ENCODE measurements around the gene SLC9A4.

SLC9A4 gene

GRCh38 chr2:102473020-102473419, at the start of gene SLC9A4:
TSS of gene SLC9A4 (plus strand) at chr2:102473226. CDS start at chr2:102473760, 534 bp downstream.
- DNase-seq (ENCODE audit: extremely low read depth in 1 of 2, low read depth in 1 of 2), result peak; percentile 5 to 25

GRCh38 chr2:102423368-102423767, 49.7 kb upstream of the SLC9A4 start:
- DNase-seq (ENCODE audit: extremely low read depth in 1 of 2, low read depth in 1 of 2), result no peak

DNA sequence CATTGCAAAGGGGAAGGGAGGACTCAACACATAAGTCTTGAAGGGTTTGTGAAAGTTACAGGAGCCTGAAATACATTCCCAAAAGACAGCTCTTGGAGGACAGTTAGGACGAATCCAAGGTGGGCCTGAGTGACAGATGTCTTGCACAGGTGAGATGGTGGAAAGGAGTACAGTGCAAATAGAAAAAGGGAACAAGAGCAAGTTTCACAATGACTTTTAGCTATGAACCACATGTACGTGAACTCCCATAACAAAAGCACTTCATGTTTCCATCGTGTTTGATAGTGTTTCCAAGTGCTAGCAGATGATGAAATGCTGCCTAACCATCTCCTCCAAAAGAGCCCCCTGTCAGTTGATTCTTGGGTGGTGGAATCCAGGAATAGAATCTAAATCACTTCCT, 48.3 kb upstream of the SLC9A4 start:
- DNase-seq (ENCODE audit: extremely low read depth in 1 of 2, low read depth in 1 of 2), result no peak

GRCh38 chr2:102425441-102426132, 47.4 kb upstream of the SLC9A4 start:
- no peak for DNase-seq (ENCODE audit: extremely low read depth in 1 of 2, low read depth in 1 of 2)

DNA sequence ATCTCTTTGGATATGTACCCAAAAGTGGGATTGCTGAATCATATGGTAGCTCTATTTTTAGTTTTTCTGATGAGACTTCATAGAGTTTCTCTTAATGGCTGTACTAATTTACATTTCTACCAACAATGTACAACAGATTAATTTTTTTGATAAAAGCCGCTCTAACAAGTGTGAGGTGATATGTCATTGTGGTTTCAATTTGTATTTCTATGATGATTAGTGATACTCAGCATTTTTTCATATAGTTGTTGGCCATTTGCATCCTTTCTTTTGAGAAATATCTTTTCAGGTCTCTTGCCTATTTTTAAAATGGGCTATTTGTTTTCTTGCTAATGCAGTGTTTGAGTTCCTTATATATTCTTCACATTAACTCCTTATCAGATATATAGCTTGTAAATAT, 45.8 kb upstream of the SLC9A4 start:
- no peak for DNase-seq (ENCODE audit: extremely low read depth in 1 of 2, low read depth in 1 of 2)

DNA sequence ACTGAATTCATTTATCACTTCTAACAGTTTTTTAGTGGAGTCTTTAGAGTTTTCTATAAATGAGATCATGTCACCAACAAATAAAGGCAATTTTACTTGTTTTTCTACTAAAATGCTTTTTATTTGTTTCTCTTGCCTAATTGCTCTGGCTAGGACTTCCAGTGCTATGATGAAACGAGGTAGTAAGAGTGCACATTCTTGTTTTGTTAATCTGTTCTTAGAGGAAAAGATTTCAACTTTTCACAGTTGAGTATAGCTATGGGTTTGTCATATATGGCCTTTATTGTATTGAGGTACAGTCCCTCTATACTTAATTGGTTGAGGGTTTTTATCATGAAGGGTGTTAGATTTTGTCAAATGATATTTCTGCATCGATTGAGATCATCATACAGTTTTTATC, 44.5 kb upstream of the SLC9A4 start:
- DNase-seq (ENCODE audit: extremely low read depth in 1 of 2, low read depth in 1 of 2), result no peak

DNA sequence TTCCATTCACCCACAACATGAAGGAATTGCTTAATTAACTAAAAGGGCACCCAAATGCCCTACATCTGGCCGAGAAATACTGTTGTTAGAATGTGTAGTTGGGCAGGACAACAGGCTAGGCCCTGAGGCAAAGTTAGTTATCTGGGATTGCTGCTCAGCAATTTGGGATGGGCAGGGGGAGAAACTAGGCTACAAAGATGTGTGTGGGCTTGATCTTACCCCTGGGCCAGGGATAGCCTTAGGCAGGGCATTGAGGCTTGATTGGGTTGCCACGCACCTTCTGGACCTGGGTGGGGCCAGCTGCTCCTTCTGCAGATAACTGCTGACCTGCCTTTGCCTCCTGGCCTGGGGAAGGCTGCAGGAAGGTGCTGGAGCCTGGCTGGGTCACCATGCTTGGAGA, 40.6 kb upstream of the SLC9A4 start:
- no peak for DNase-seq (ENCODE audit: extremely low read depth in 1 of 2, low read depth in 1 of 2)

DNA sequence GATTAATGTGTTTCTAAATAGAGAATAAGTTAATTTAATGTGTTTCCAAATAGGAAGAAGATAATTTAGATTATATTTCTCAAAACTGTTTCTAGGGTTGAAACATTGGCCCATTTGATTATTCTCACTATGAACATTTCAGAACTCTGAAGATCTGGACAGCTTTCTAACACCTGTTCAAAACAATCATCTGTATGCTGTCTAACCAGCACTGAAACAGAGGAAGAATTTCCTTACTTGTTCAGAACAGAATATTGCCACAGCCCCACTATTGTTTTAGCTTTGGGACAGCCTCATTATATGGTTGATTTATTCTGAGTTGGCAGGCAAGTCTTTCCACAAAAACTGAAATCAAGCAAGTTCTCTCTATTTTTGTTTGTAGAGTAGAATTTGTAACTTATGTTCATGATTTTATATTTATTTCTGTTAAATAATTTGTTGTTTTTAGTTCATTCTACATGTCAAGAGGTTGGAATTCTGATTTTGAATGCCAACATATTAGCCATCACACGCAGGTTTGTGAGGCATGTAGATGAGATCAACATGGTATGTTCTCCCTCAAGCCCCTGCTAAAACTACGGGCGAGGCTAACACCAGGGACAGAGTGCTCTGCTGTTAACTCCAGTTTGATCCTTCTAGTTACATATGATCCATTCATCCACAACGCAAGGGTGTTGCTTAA, 38.9 kb upstream of the SLC9A4 start:
- DNase-seq (ENCODE audit: extremely low read depth in 1 of 2, low read depth in 1 of 2), result no peak

DNA sequence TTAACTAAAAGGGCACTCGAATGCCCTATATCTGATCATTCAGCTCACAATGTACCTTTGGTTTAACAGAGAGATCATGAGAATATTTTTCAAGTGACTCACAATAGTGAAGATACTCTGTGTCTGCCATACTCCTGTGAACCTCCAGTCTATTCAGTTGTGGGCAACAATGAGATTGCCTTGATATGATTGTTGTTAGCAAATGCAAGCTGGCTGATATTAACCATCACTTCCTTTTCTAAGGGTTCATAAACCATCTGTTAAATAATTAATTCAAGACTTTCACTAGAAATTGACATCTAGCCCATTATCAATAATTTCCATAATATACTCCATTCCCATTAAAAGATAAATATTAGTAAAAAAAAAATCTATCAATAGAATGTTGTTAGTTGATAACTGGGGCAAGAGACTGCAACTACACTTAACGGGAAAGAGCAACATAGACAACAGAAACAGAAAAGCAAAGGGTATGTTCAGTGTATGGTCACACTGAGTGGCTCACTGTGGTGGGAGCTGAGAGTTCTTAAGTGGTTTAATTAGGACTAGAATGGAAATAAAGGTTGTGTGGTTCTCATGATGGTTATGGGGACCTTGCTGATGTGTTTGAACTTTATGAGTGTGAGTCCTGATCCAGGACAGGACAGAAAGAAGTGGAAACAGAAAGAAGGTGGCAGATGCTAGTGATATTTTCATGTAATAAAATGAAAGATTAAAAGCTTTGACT, 38.2 kb upstream of the SLC9A4 start:
- no peak for DNase-seq (ENCODE audit: extremely low read depth in 1 of 2, low read depth in 1 of 2)

GRCh38 chr2:102435741-102436140, 37.3 kb upstream of the SLC9A4 start:
- no peak for DNase-seq (ENCODE audit: extremely low read depth in 1 of 2, low read depth in 1 of 2)

DNA sequence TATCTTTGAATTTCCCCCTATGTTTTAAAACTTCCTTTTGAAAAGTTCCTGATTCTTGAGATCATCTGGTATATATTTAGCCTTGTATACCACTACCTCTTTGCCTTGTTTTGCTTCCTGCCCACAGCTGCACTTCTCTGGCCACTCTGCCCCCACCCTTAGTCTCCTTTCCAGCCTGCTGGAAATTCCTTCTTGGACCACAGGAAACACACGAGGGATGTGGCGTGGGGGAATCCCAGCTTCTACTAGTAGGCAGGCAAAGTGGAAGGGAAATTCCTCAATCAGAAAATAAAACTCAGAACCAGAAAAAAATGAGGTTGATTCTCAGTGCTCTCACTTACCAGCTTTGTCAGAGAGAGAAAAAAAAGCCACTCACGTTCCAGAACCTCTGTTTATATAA, 36.7 kb upstream of the SLC9A4 start:
- no peak for DNase-seq (ENCODE audit: extremely low read depth in 1 of 2, low read depth in 1 of 2)

GRCh38 chr2:102437122-102437521, 35.9 kb upstream of the SLC9A4 start:
- no peak for DNase-seq (ENCODE audit: extremely low read depth in 1 of 2, low read depth in 1 of 2)

DNA sequence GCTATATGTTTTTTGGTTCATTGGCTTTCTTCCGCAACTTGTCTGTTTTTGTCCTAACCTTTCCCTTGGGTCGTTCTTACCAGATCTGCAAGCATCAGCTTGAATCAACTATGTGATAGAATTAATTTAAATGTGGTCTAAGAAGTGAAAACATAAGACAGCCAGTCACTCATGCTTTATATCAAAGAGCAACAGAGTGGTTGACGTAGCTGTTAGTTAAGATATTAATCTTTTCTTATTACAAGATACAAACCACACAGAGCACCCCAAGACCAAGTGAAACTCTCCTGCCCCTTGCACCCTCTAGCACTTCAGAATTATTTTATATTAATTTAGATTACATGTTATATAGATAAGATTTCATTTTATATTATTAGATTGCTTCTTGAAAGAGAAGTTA, 34.9 kb upstream of the SLC9A4 start:
- no peak for DNase-seq (ENCODE audit: extremely low read depth in 1 of 2, low read depth in 1 of 2)

- DNase-seq (ENCODE audit: extremely low read depth in 1 of 2, low read depth in 1 of 2), result no peak
Measured at GRCh38 chr2:102438578-102438977, 34.4 kb upstream of the SLC9A4 start.

DNA sequence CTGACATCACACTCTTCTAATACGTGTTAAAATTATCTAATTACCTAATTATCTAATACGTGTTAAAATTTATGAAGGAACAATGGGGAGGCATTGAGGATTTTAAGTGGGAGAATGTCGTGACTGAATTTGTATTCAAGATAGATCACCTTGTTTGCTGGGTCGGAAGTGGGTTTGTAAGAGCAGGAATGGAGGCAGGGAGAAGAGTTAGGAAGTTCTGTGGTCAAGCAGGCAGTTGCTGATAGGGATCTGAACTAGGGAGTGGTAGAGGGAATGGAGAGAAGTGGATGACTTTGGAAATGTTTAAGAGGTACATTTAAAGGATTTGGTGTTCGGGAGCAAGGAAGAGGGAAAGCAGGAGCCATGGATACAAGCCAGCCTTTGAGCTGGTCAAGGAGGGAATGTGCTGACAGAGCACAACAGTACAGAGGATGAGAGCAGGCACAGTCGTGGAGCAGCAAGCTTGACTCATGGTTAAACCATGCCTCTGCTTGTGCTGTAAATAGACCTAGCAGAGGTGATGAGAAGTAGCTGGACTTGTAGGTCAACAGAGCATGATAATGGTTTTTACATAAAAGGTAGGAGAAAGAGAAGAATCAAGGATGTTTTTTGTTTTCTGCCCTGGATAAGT, 33.8 kb upstream of the SLC9A4 start:
- no peak for DNase-seq (ENCODE audit: extremely low read depth in 1 of 2, low read depth in 1 of 2)

GRCh38 chr2:102442967-102443828, 29.8 kb upstream of the SLC9A4 start:
- no peak for DNase-seq (ENCODE audit: extremely low read depth in 1 of 2, low read depth in 1 of 2)

- no peak for DNase-seq (ENCODE audit: extremely low read depth in 1 of 2, low read depth in 1 of 2)
Measured at GRCh38 chr2:102444233-102444632, 28.8 kb upstream of the SLC9A4 start.

GRCh38 chr2:102446936-102447335, 26.1 kb upstream of the SLC9A4 start:
- no peak for DNase-seq (ENCODE audit: extremely low read depth in 1 of 2, low read depth in 1 of 2)

- peak in 1 of 2 donors; percentile 32 for DNase-seq (ENCODE audit: extremely low read depth in 1 of 2, low read depth in 1 of 2)
Measured at GRCh38 chr2:102449370-102449974, 23.6 kb upstream of the SLC9A4 start.

DNA sequence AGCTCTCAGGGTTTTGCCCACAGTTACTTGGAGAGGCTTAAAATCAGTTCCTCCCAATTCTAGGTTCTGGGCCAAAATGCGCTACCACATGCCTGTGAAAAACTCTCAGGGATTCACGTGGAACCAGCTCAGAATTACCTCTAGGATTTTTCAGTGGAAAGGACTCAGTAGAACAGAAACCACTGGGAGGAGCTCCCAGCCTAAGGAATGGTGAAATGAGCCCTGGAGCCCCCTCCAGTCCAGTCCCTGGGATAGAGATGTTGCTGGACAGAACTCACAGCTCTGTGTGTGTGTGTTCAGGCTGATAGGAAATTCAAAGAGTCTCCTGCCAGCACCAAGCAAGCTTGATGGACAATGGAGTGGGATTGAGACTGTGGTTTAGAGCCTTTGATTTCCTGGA, 21.1 kb upstream of the SLC9A4 start:
- DNase-seq (ENCODE audit: extremely low read depth in 1 of 2, low read depth in 1 of 2), result no peak
